PC-3 (cell line): ENCODE results near the gene ASXL1. TPM values are rescaled to one million over a fixed set of nuclear protein-coding genes. Genes with fewer than 3 reads are reported as not detected.
A peak's percentile ranks its signal among the peaks of the same experiment; 100 is the strongest.

ENCODE experiments used
- ATAC-seq: fragments of 200-7000 bp; cut with Tn5 transposase; 2 replicates; pipeline ENCODE4 v1.9.1; 2020; ENCODE audit warnings: mild to moderate bottlenecking, moderate library complexity
- BruUV-seq: library from RNA; stranded (reverse); fragments of 400-500 nt; replicated peaks from 2 replicates; lab custom pipeline; 2021; lab: Mats Ljungman, UMichigan
- CTCF ChIA-PET: fragments of 300-600 bp; sonication (Branson Sonifier 250); formaldehyde crosslinking; loops from one replicate; lab custom pipeline; 2022; ENCODE audit warnings: antibody characterized with exemption; lab: Charles Lee
- POLR2A ChIA-PET: fragments of 300-600 bp; sonication (Branson Sonifier 250); formaldehyde crosslinking; loops from one replicate; lab custom pipeline; 2022; ENCODE audit warnings: antibody characterized with exemption; ENCODE audit not compliant: unreplicated experiment; lab: Charles Lee
- DNase-seq: peaks from one replicate; pipeline ENCODE4 v3.0.0-alpha.2; 2015
- H2AFZ ChIP-seq: fragments of 300-600 bp; sonication (generic); 2 replicates; pipeline ENCODE4 v1.6.0; 2016; ENCODE audit warnings: antibody characterized with exemption, low read length
- H3F3A ChIP-seq: fragments of 300-600 bp; sonication (generic); one replicate; pipeline ENCODE4 v1.6.0; 2017; ENCODE audit warnings: antibody characterized with exemption, low read length, control low read depth, mild to moderate bottlenecking; ENCODE audit not compliant: unreplicated experiment
- H3K27ac ChIP-seq: fragments of 300-600 bp; sonication (generic); 2 replicates; pipeline ENCODE4 v1.5.1; 2016; ENCODE audit warnings: mild to moderate bottlenecking, low read length
- H3K27me3 ChIP-seq: fragments of 300-600 bp; sonication (generic); 2 replicates; pipeline ENCODE4 v1.6.1; 2016; ENCODE audit warnings: low read length, mixed read lengths
- H3K36me3 ChIP-seq: fragments of 300-600 bp; sonication (generic); 2 replicates; pipeline ENCODE4 v1.6.1; 2016; ENCODE audit warnings: low read depth, mixed run types, low read length, mixed read lengths
- H3K4me1 ChIP-seq: fragments of 300-600 bp; sonication (generic); 2 replicates; pipeline ENCODE4 v1.5.1; 2016; ENCODE audit warnings: low read length; ENCODE audit not compliant: insufficient read depth
- H3K4me2 ChIP-seq: fragments of 300-600 bp; sonication (generic); 2 replicates; pipeline ENCODE4 v1.6.0; 2016; ENCODE audit warnings: low read length
- H3K4me3 ChIP-seq: fragments of 300-600 bp; sonication (generic); 2 replicates; pipeline ENCODE4 v1.5.1; 2016; ENCODE audit warnings: mild to moderate bottlenecking, low read length, mixed read lengths
- H3K79me2 ChIP-seq: fragments of 300-600 bp; sonication (generic); 2 replicates; pipeline ENCODE4 v1.6.1; 2017; ENCODE audit warnings: low read length, mixed read lengths
- H3K9ac ChIP-seq: fragments of 300-600 bp; sonication (generic); 2 replicates; pipeline ENCODE4 v1.6.0; 2016; ENCODE audit warnings: mild to moderate bottlenecking, low read length
- H3K9me2 ChIP-seq: fragments of 300-600 bp; sonication (generic); replicated peaks from 2 replicates; pipeline ENCODE4 v1.6.1; 2016; ENCODE audit warnings: mixed run types, low read length, mixed read lengths
- H3K9me3 ChIP-seq: fragments of 300-600 bp; sonication (generic); 2 replicates; pipeline ENCODE4 v1.6.1; 2016; ENCODE audit warnings: low read length, mixed read lengths
- H4K20me1 ChIP-seq: fragments of 300-600 bp; sonication (generic); 2 replicates; pipeline ENCODE4 v1.6.1; 2016; ENCODE audit warnings: low read length, mixed read lengths
- CTCF ChIP-seq: fragments of 300-600 bp; sonication (generic); conservative IDR thresholded peaks from 2 replicates; pipeline ENCODE4 v1.5.1; 2017; ENCODE audit warnings: antibody characterized with exemption, low read depth, mild to moderate bottlenecking, low read length
- EZH2 ChIP-seq: fragments of 300-600 bp; sonication (generic); IDR thresholded peaks from one replicate; pipeline ENCODE4 v1.6.1; 2017; ENCODE audit warnings: antibody characterized with exemption, mild to moderate bottlenecking, low read length; ENCODE audit not compliant: unreplicated experiment
- EZH2phosphoT487 ChIP-seq: fragments of 300-600 bp; sonication (generic); IDR thresholded peaks from 2 replicates; pipeline ENCODE4 v1.6.1; 2018; ENCODE audit warnings: mild to moderate bottlenecking, antibody characterized with exemption, low read length, borderline replicate concordance
- intact Hi-C: fragments of 100-400 bp; cut with micrococcal nuclease; formaldehyde crosslinking; loops from 2 replicates; pipeline ENCODE4 v1.9.0; 2023
- total RNA-seq: library from RNA; depleted of rRNA; stranded (reverse); fragments of >200 nt; gene quantifications from 2 replicates; pipeline ENCODE4 v1.2.3, GENCODE V29; 2014

ASXL1 gene
- total RNA-seq, 1 experiment from 2014 or later: 42.8 TPM

GRCh38 chr20:32386091-32386490 is 28.0 kb downstream of the ASXL1 start:
- Histone ChIP-seq H3K9me2 (no peaks in the 10 kb centered on the region), H3K27ac (no peak overlapping the region), H3K4me1 (peaks cover 5% of the 10 kb centered on the region; the same call in 1 of the 2 replicates), H4K20me1 (peaks cover 4% of the 10 kb centered on the region), H3K4me3 (no peak overlapping the region), H3K79me2 (peaks cover 78% of the 10 kb centered on the region), H3F3A (no peaks in the 10 kb centered on the region), H3K36me3 (peaks cover 7% of the 10 kb centered on the region; the same call in 1 of the 2 replicates), H3K27me3 (no peaks in the 10 kb centered on the region), H3K9ac (no peak overlapping the region), H3K9me3 (no peaks in the 10 kb centered on the region), H2AFZ (no peak overlapping the region), H3K4me2 (no peak overlapping the region)
- intact Hi-C loops: no loop called here
- BruUV-seq: no TSS peak
- POLR2A ChIA-PET: no interaction called here
- ATAC-seq (peak; percentile 50), DNase-seq (no peak)
- TF ChIP-seq EZH2 (no peak), EZH2phosphoT487 (no peak), CTCF (no peak)
- CTCF ChIA-PET: no interaction called here

- no peak overlapping the region for H3K9ac ChIP-seq
- H2AFZ ChIP-seq: no peak overlapping the region
- no peaks in the 10 kb centered on the region for H3F3A ChIP-seq
- H3K9me2 ChIP-seq: no peaks in the 10 kb centered on the region
- H3K79me2 ChIP-seq: peaks cover 87% of the 10 kb centered on the region
- CTCF ChIA-PET: no interaction called here
- H3K4me2 ChIP-seq: no peak overlapping the region
- H3K36me3 ChIP-seq: peaks cover 12% of the 10 kb centered on the region; the same call in 1 of the 2 replicates
- peaks cover 5% of the 10 kb centered on the region; the same call in 1 of the 2 replicates for H3K4me1 ChIP-seq
- no peak overlapping the region for H3K27ac ChIP-seq
- no peak for TF ChIP-seq EZH2
- no peak for TF ChIP-seq EZH2phosphoT487
- TF ChIP-seq CTCF: no peak
- H3K9me3 ChIP-seq: no peaks in the 10 kb centered on the region
- DNase-seq (no peak), ATAC-seq (no peak)
- intact Hi-C loops: no loop called here
- H4K20me1 ChIP-seq: peaks cover 7% of the 10 kb centered on the region
- BruUV-seq: no TSS peak
- no peak overlapping the region for H3K4me3 ChIP-seq
- no peaks in the 10 kb centered on the region for H3K27me3 ChIP-seq
- POLR2A ChIA-PET: no interaction called here
Observed at GRCh38 chr20:32387252-32387651, 29.1 kb downstream of the ASXL1 start.

GRCh38 chr20:32391003-32391402 is 32.9 kb downstream of the ASXL1 start:
- Histone ChIP-seq H4K20me1 (peaks cover 13% of the 10 kb centered on the region), H3K4me3 (no peak overlapping the region), H3K9me2 (no peaks in the 10 kb centered on the region), H2AFZ (no peak overlapping the region), H3K9me3 (no peaks in the 10 kb centered on the region), H3K79me2 (peaks cover 89% of the 10 kb centered on the region), H3K4me2 (no peak overlapping the region), H3K27ac (peak overlapping the region; percentile 24; the same call in 1 of the 2 replicates), H3K36me3 (peaks cover 20% of the 10 kb centered on the region), H3K4me1 (peaks cover 5% of the 10 kb centered on the region; the same call in 1 of the 2 replicates), H3F3A (no peaks in the 10 kb centered on the region), H3K27me3 (no peaks in the 10 kb centered on the region), H3K9ac (no peak overlapping the region)
- DNase-seq: peak; percentile 30
- TF ChIP-seq EZH2phosphoT487 (no peak), EZH2 (no peak), CTCF (no peak)
- CTCF ChIA-PET: interaction anchor here (0.8 kb wide), 1 partner anchor 118 kb away, joined by 6 read pairs; no protein-coding TSS in a partner anchor
- BruUV-seq: no TSS peak
- POLR2A ChIA-PET: no interaction called here
- intact Hi-C loops: no loop called here
- peak; percentile 88 for ATAC-seq
